Naive thymus-derived CD4-positive, alpha-beta T cell (primary cell): Measurements from ENCODE around the gene GRK4. TPM values are rescaled to one million over a fixed set of nuclear protein-coding genes. Genes with fewer than 3 reads are reported as not detected.
"Not testable (repeated sequence)": the region's sequence is repeated elsewhere in the genome, so short reads cannot be mapped to it uniquely, and the experiment has no call there.

Source experiments
- ATAC-seq: fragments of 150-1000 bp; cut with Tn5 transposase; 2 replicates; pipeline ENCODE4 v1.10.0; 2021; ENCODE audit warnings: mild to moderate bottlenecking, moderate library complexity
- CTCF ChIA-PET: fragments of 350-600 bp; sonication (Branson Sonifier 250); formaldehyde crosslinking; loops from one replicate; lab custom pipeline; 2021; ENCODE audit warnings: antibody characterized with exemption; lab: Charles Lee
- POLR2A ChIA-PET: fragments of 350-600 bp; sonication (Branson Sonifier 250); formaldehyde crosslinking; loops from one replicate; lab custom pipeline; 2021; ENCODE audit warnings: antibody characterized with exemption, inconsistent platforms; lab: Charles Lee
- DNase-seq, 9 donors: peaks; one replicate each; pipeline versions ENCODE4 v3.0.0 to v3.0.0-alpha.2; 2020 to 2022; ENCODE audit warnings: mixed read lengths in 1 of 9
- H3K27ac ChIP-seq: one replicate; pipeline ENCODE4 v1.7.0; 2013; ENCODE audit warnings: mild to moderate bottlenecking, low read depth, low read length, moderate library complexity
- H3K27me3 ChIP-seq, 2 donors: one replicate each; pipeline ENCODE4 v1.7.0; 2013; ENCODE audit warnings: low read length in 2 of 2, mild to moderate bottlenecking in 2 of 2, moderate library complexity in 2 of 2; ENCODE audit not compliant: control insufficient read depth in 2 of 2, insufficient read depth in 2 of 2
- H3K36me3 ChIP-seq, 3 experiments: 1 replicate in 2 of 3; 2 replicates in 1 of 3; pipeline ENCODE4 v1.7.0; 2013; ENCODE audit warnings: low read length in 3 of 3, mild to moderate bottlenecking in 3 of 3, moderate library complexity in 1 of 3; ENCODE audit not compliant: insufficient read depth in 3 of 3, control insufficient read depth in 2 of 3
- H3K4me1 ChIP-seq, 2 donors: one replicate each; pipeline ENCODE4 v1.7.0; 2013; ENCODE audit warnings: low read length in 2 of 2, mild to moderate bottlenecking in 2 of 2, moderate library complexity in 1 of 2; ENCODE audit not compliant: control insufficient read depth in 2 of 2, insufficient read depth in 2 of 2
- H3K4me3 ChIP-seq: 2 replicates; pipeline ENCODE4 v1.7.0; 2013; ENCODE audit warnings: mild to moderate bottlenecking, low read length
- H3K9me3 ChIP-seq, 3 experiments: 1 replicate in 2 of 3; 2 replicates in 1 of 3; pipeline ENCODE4 v1.7.0; 2013; ENCODE audit warnings: low read length in 3 of 3; ENCODE audit not compliant: control insufficient read depth in 2 of 3
- H3K27ac Mint-ChIP-seq, 9 donors: one replicate each; pipeline ENCODE4 v1.8.0; 2020 to 2022; ENCODE audit warnings: mixed read lengths in 9 of 9, mild to moderate bottlenecking in 8 of 9, moderate library complexity in 5 of 9, inconsistent platforms in 2 of 9
- H3K27me3 Mint-ChIP-seq, 5 donors: one replicate each; pipeline ENCODE4 v1.8.0; 2021 to 2022; ENCODE audit warnings: mixed read lengths in 5 of 5, mild to moderate bottlenecking in 1 of 5
- H3K36me3 Mint-ChIP-seq, 5 donors: one replicate each; pipeline ENCODE4 v1.8.0; 2020 to 2022; ENCODE audit warnings: mixed read lengths in 5 of 5, mild to moderate bottlenecking in 3 of 5, inconsistent platforms in 1 of 5
- H3K4me1 Mint-ChIP-seq, 7 donors: one replicate each; pipeline ENCODE4 v1.8.0; 2020 to 2022; ENCODE audit warnings: mixed read lengths in 7 of 7, mild to moderate bottlenecking in 3 of 7, inconsistent platforms in 1 of 7
- H3K4me3 Mint-ChIP-seq, 10 donors: one replicate each; pipeline ENCODE4 v1.8.0; 2020 to 2022; ENCODE audit warnings: mild to moderate bottlenecking in 10 of 10, mixed read lengths in 10 of 10, moderate library complexity in 6 of 10, inconsistent platforms in 2 of 10
- H3K9me3 Mint-ChIP-seq, 11 donors: one replicate each; pipeline ENCODE4 v1.8.0; 2020 to 2022; ENCODE audit warnings: mixed read lengths in 11 of 11, mild to moderate bottlenecking in 4 of 11, inconsistent platforms in 1 of 11, moderate library complexity in 1 of 11
- intact Hi-C, 2 donors: fragments of 100-400 bp; cut with micrococcal nuclease; formaldehyde crosslinking; loops; one replicate each; pipeline ENCODE4 v1.15.1; 2023
- polyA plus RNA-seq, 2 donors: library from polyadenylated mRNA; unstranded; fragments of 300-500 nt; fragmentation: Illumina TruSeq; gene quantifications; one replicate each; pipeline ENCODE4 v1.2.3, GENCODE V29; 2021
- total RNA-seq, 6 experiments: library from RNA in 5 of 6; stranded (reverse) in 5 of 6; gene quantifications; 1 replicate in 5 of 6; 2 replicates in 1 of 6; pipeline ENCODE4 v1.2.3 and lab custom pipeline; 2021 to 2026

Gene GRK4
- total and polyA plus RNA-seq, 7 experiments from 2014 or later = 1.7 to 4.0 (median 2.1) TPM

GRCh38 chr4:3047464-3048286, 84.3 kb downstream of the GRK4 start:
- ChIA-PET POLR2A (no interaction called here), CTCF (interaction anchor here (0.6 kb wide), 1 partner anchor 123 kb away, joined by 3 read pairs; no protein-coding TSS in a partner anchor)
- Histone ChIP-seq H3K4me1 (peaks cover 16 to 18% of the 10 kb centered on the region in 2 donors), H3K36me3 (no peaks in the 10 kb centered on the region), H3K27me3 (no peaks in the 10 kb centered on the region), H3K9me3 (no peaks in the 10 kb centered on the region), H3K4me3 (peak overlapping the region; percentile 65), H3K27ac (peak overlapping the region; percentile 61)
- Mint-ChIP-seq H3K36me3 (peaks cover 0 to 12% (median 0%) of the 10 kb centered on the region in 5 donors), H3K4me3 (peak overlapping the region; percentile 62 to 92 (median 83)), H3K27ac (peak overlapping the region; percentile 79 to 90 (median 84)), H3K9me3 (peaks cover 0 to 9% (median 5%) of the 10 kb centered on the region in 11 donors), H3K27me3 (peaks cover 0 to 17% (median 0%) of the 10 kb centered on the region in 5 donors), H3K4me1 (peaks cover 17 to 45% (median 35%) of the 10 kb centered on the region in 7 donors)
- intact Hi-C loops = loop anchor here (1.0 to 2.0 kb wide), 7 partner anchors 10 to 635 kb away; partner anchors contain the start of genes HTT (in 2 of the 2) and HTT-AS (in 2 of the 2)
- DNase-seq = peak; percentile 40 to 75 (median 58)
- peak; percentile 79 for ATAC-seq

GRCh38 chr4:3051141-3051897, 87.9 kb downstream of the GRK4 start:
- H3K4me1 ChIP-seq, intact Hi-C loops, H3K27me3 ChIP-seq, H3K36me3 ChIP-seq, H3K27ac Mint-ChIP-seq, DNase-seq, H3K27ac ChIP-seq, ATAC-seq, H3K4me3 Mint-ChIP-seq, H3K9me3 ChIP-seq, H3K4me3 ChIP-seq: not testable (repeated sequence)
- Mint-ChIP-seq H3K36me3 (peaks cover 0 to 14% (median 8%) of the 10 kb centered on the region in 5 donors), H3K9me3 (peaks cover 0 to 17% (median 8%) of the 10 kb centered on the region in 11 donors), H3K27me3 (peaks cover 0 to 13% (median 0%) of the 10 kb centered on the region in 5 donors), H3K4me1 (peaks cover 6 to 14% (median 12%) of the 10 kb centered on the region in 7 donors)
- POLR2A ChIA-PET = interaction anchor here (0.6 to 0.9 kb wide), 2 partner anchors 10 to 348 kb away, joined by 3 to 6 read pairs; no protein-coding TSS in a partner anchor
- CTCF ChIA-PET = interaction anchor here (0.7 to 0.9 kb wide), 2 partner anchors 285 to 429 kb away, joined by 3 read pairs; no protein-coding TSS in a partner anchor

GRCh38 chr4:3054169-3054759, 90.9 kb downstream of the GRK4 start:
- CTCF ChIA-PET = no interaction called here
- H3K27me3 Mint-ChIP-seq = peaks cover 0 to 11% (median 0%) of the 10 kb centered on the region in 5 donors
- H3K4me3 Mint-ChIP-seq = no peak overlapping the region
- Histone ChIP-seq H3K27me3 (no peaks in the 10 kb centered on the region), H3K9me3 (peaks cover 0 to 6% (median 0%) of the 10 kb centered on the region in 3 experiments), H3K4me1 (no peaks in the 10 kb centered on the region), H3K36me3 (no peaks in the 10 kb centered on the region), H3K4me3 (no peak overlapping the region), H3K27ac (no peak overlapping the region)
- no peak for ATAC-seq
- H3K36me3 Mint-ChIP-seq = peaks cover 0 to 20% (median 11%) of the 10 kb centered on the region in 5 donors
- intact Hi-C loops = no loop called here
- no peak overlapping the region for H3K27ac Mint-ChIP-seq
- POLR2A ChIA-PET = no interaction called here
- peaks cover 0 to 23% (median 12%) of the 10 kb centered on the region in 11 donors for H3K9me3 Mint-ChIP-seq
- H3K4me1 Mint-ChIP-seq = peaks cover 0 to 4% (median 0%) of the 10 kb centered on the region in 7 donors
- DNase-seq = no peak

GRCh38 chr4:3059943-3060342, 96.6 kb downstream of the GRK4 start:
- DNase-seq = no peak
- POLR2A ChIA-PET = no interaction called here
- peak; percentile 69 for ATAC-seq
- peaks cover 0 to 17% (median 8%) of the 10 kb centered on the region in 11 donors for H3K9me3 Mint-ChIP-seq
- peaks cover 0 to 7% (median 0%) of the 10 kb centered on the region in 7 donors for H3K4me1 Mint-ChIP-seq
- Histone ChIP-seq H3K36me3 (no peaks in the 10 kb centered on the region), H3K27me3 (no peaks in the 10 kb centered on the region), H3K4me1 (no peaks in the 10 kb centered on the region), H3K9me3 (peaks cover 0 to 6% (median 0%) of the 10 kb centered on the region in 3 experiments), H3K4me3 (no peak overlapping the region), H3K27ac (no peak overlapping the region)
- intact Hi-C loops = no loop called here
- H3K27ac Mint-ChIP-seq = no peak overlapping the region
- CTCF ChIA-PET = no interaction called here
- peaks cover 0 to 8% (median 0%) of the 10 kb centered on the region in 5 donors for H3K27me3 Mint-ChIP-seq
- no peak overlapping the region for H3K4me3 Mint-ChIP-seq
- H3K36me3 Mint-ChIP-seq = peaks cover 0 to 24% (median 7%) of the 10 kb centered on the region in 5 donors

GRCh38 chr4:3060946-3061345, 97.6 kb downstream of the GRK4 start:
- Mint-ChIP-seq H3K9me3 (peaks cover 0 to 15% (median 7%) of the 10 kb centered on the region in 11 donors), H3K27ac (no peak overlapping the region), H3K36me3 (peaks cover 0 to 23% (median 2%) of the 10 kb centered on the region in 5 donors), H3K27me3 (peaks cover 0 to 10% (median 0%) of the 10 kb centered on the region in 5 donors), H3K4me3 (no peak overlapping the region), H3K4me1 (peaks cover 0 to 7% (median 0%) of the 10 kb centered on the region in 7 donors)
- H3K36me3 ChIP-seq = no peaks in the 10 kb centered on the region
- DNase-seq (no peak), ATAC-seq (no peak)
- no peaks in the 10 kb centered on the region for H3K27me3 ChIP-seq
- ChIA-PET POLR2A (no interaction called here), CTCF (no interaction called here)
- H3K9me3 ChIP-seq = peaks cover 0 to 4% (median 0%) of the 10 kb centered on the region in 3 experiments
- no peaks in the 10 kb centered on the region for H3K4me1 ChIP-seq
- no peak overlapping the region for H3K27ac ChIP-seq
- intact Hi-C loops = no loop called here
- no peak overlapping the region for H3K4me3 ChIP-seq

- CTCF ChIA-PET = no interaction called here
- no peak overlapping the region for H3K4me3 ChIP-seq
- ATAC-seq = no peak
- POLR2A ChIA-PET = no interaction called here
- no peak overlapping the region for H3K27ac ChIP-seq
- Mint-ChIP-seq H3K36me3 (peaks cover 0 to 21% (median 0%) of the 10 kb centered on the region in 5 donors), H3K27ac (no peak overlapping the region), H3K4me3 (no peak overlapping the region), H3K9me3 (peaks cover 0 to 9% (median 0%) of the 10 kb centered on the region in 11 donors), H3K4me1 (peaks cover 0 to 7% (median 0%) of the 10 kb centered on the region in 7 donors), H3K27me3 (peaks cover 0 to 12% (median 0%) of the 10 kb centered on the region in 5 donors)
- no peak for DNase-seq
- no peaks in the 10 kb centered on the region for H3K9me3 ChIP-seq
- no peaks in the 10 kb centered on the region for H3K36me3 ChIP-seq
- no peaks in the 10 kb centered on the region for H3K27me3 ChIP-seq
- intact Hi-C loops = no loop called here
- H3K4me1 ChIP-seq = no peaks in the 10 kb centered on the region
These were observed 99.1 kb downstream of the GRK4 start for GRCh38 chr4:3062471-3062870.
